Vagina (tissue), 2 donors: ENCODE measurements around the gene KCNG1.

Experiments used
- CTCF ChIP-seq, 3 experiments: fragments of 450-650 bp in 2 of 3; fragments of 200-600 bp in 1 of 3; sonication (generic) in 1 of 3; IDR thresholded peaks; one replicate each; pipeline ENCODE4 v1.5.1; 2017 to 2019; ENCODE audit warnings: antibody characterized with exemption in 3 of 3, mild to moderate bottlenecking in 2 of 3, moderate library complexity in 2 of 3
- POLR2A ChIP-seq, 2 donors: fragments of 450-650 bp; IDR thresholded peaks; one replicate each; pipeline ENCODE4 v1.6.1; 2017; ENCODE audit warnings: antibody characterized with exemption in 2 of 2, mild to moderate bottlenecking in 2 of 2, moderate library complexity in 2 of 2
- POLR2AphosphoS5 ChIP-seq, 2 donors: sonication (generic); formaldehyde crosslinking; IDR thresholded peaks; one replicate each; pipeline ENCODE4 v1.9.0; 2017; ENCODE audit warnings: antibody characterized with exemption in 2 of 2, mild to moderate bottlenecking in 2 of 2, low read depth in 1 of 2; ENCODE audit not compliant: insufficient read depth in 1 of 2

GRCh38 chr20:51008718-51009117 lies 14.2 kb downstream of the KCNG1 start:
- TF ChIP-seq CTCF (IDR thresholded peaks at IDR 0.05) = no peak
- no peak for TF ChIP-seq POLR2A (IDR thresholded peaks at IDR 0.05)
- no peak for TF ChIP-seq POLR2AphosphoS5 (IDR thresholded peaks at IDR 0.05; ENCODE audit: insufficient read depth in 1 of 2, low read depth in 1 of 2)
